Sigmoid colon (tissue), 7 donors: Measurements from ENCODE around the gene CPEB1. TPM values are rescaled to one million over a fixed set of nuclear protein-coding genes. Genes with fewer than 3 reads are reported as not detected.

Experiments
- polyA plus RNA-seq, 3 donors: library from polyadenylated mRNA; stranded (reverse); fragments of 200-250 nt; gene quantifications; one replicate each; pipeline ENCODE4 v1.2.3, GENCODE V29; 2013
- total RNA-seq, 4 donors: library from RNA; depleted of rRNA; stranded (reverse); fragments of >200 nt; gene quantifications; one replicate each; pipeline ENCODE4 v1.1.0, GENCODE V29; 2016
- donor health status: healthy with polysubstance abuse.
- donor health status: Bipolar disorder and iron deficiency.
- donor health status: healthy.

The CPEB1 gene
- total and polyA plus RNA-seq, 7 donors = 1.2 to 13.2 (median 9.7) TPM; not detected in 1

Other genes starting within 250 kb of the CPEB1 start
- 1 to 10 TPM; 3.6 to 5.3 (median 4.6) TPM for gene GOLGA6L9, start 217.5 kb downstream of the CPEB1 start, total RNA-seq
- 10 to 100 TPM in 1 of 3 donors, 1 to 10 TPM in 2; 1.2 to 18.3 (median 3.6) TPM for gene GOLGA6L9, start 217.5 kb downstream of the CPEB1 start, polyA plus RNA-seq
- gene RPS17, start 106.9 kb downstream of the CPEB1 start, total RNA-seq = 1,000 to 10,000 TPM; 1,463 to 4,003 (median 3,231) TPM
- gene RPS17, start 106.9 kb downstream of the CPEB1 start, polyA plus RNA-seq = 1,000 to 10,000 TPM; 3,825 to 6,196 (median 4,592) TPM
- 1 to 10 TPM; 1.2 to 9.3 (median 3.4) TPM for gene AP3B2, start 62.5 kb upstream of the CPEB1 start, total RNA-seq
- gene AP3B2, start 62.5 kb upstream of the CPEB1 start, polyA plus RNA-seq = 1 to 10 TPM in 1 of 3 donors, under 1 TPM in 1, not detected in 1; 0.60 to 1.3 TPM
- not detected for gene FSD2, start 158.7 kb upstream of the CPEB1 start, total RNA-seq
- not detected for gene FSD2, start 158.7 kb upstream of the CPEB1 start, polyA plus RNA-seq
- 10 to 100 TPM in 1 of 4 donors, 1 to 10 TPM in 3; 7.6 to 10.5 (median 9.0) TPM for gene WHAMM, start 162.3 kb upstream of the CPEB1 start, total RNA-seq
- gene WHAMM, start 162.3 kb upstream of the CPEB1 start, polyA plus RNA-seq = 1 to 10 TPM; 4.4 to 6.3 (median 4.8) TPM